Stimulated activated CD8-positive, alpha-beta memory T cell treated with anti-CD3 and anti-CD28 coated beads, Interleukin-15, amount 100 ng/mL, for 1 hour (primary cell): ENCODE results near the gene FAM149B1.
"Not testable (repeated sequence)": the region's sequence is repeated elsewhere in the genome, so short reads cannot be mapped to it uniquely, and the experiment has no call there.

Experiments used
- DNase-seq: peaks from one replicate; pipeline ENCODE4 v3.0.0-alpha.2; 2020; ENCODE audit warnings: low read depth

Gene FAM149B1

GRCh38 chr10:73167783-73168464, at the start of gene FAM149B1, which contains the start of gene ECD:
Gene FAM149B1, plus strand, starts transcription at chr10:73168119. Its CDS starts 221 bp downstream, at chr10:73168340.
Gene ECD, minus strand, starts transcription at chr10:73168008. Its CDS starts 4,071 bp downstream, at chr10:73163937.
- DNase-seq, result peak; percentile 85

DNA sequence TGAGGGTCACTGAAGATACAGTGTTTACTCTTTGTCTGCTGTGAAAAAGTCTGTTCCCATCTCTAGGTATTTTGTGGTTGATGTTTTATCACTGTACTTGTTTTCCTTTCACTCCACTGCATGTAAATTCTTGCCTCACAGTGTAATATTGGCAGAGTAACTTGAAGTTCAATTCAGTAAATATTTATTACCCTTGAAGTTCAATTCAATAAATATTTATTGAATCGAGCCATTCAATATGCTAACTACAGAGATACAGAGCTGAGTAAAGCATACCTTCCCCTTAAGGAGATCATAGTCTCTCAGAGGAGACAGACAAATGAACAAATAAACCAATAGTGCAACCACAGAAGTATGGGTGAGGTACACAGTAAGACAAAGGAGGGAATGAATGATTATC, 48.5 kb upstream of the FAM149B1 start:
- no peak for DNase-seq

DNA sequence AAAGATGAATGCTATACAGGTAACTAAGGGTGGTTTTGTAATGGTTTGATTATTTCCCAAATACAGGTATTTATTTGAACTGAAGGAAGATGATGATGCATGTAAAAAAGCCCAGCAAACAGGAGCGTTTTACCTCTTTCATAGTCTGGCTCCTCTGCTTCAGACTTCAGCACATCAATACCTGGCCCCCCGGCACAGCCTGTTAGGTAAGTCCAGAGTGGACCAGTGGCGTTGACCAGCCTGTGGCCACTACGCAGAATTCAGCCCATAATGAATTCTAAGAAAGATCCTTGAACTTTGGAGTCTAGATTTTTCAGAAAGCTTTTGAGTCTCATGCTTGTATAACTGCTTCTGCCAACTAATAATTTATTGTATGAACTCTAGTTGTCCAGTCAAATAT, 48.0 kb upstream of the FAM149B1 start:
- DNase-seq, result no peak

GRCh38 chr10:73126343-73126742, 41.6 kb upstream of the FAM149B1 start:
- no peak for DNase-seq

DNA sequence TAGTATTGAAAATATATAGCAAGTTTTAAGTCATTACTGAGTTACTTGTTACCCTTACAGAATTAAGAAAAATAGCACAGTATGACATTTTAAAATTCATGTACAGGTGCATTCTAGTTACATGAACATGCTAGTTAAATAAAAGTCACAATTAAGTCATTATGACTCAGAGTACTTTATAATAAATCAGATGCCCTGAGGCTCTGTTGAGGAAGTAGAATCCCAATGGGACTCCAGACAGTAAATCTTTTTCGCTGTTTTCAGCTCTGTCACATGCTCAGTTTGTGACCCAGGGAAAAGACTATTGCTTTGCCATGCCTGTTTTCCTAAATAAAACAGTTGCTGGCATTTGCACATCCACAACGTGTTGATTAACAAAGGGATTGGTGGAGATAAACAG, 36.6 kb upstream of the FAM149B1 start:
- DNase-seq, result no peak

GRCh38 chr10:73131913-73132686, 35.8 kb upstream of the FAM149B1 start:
- DNase-seq, result no peak

DNA sequence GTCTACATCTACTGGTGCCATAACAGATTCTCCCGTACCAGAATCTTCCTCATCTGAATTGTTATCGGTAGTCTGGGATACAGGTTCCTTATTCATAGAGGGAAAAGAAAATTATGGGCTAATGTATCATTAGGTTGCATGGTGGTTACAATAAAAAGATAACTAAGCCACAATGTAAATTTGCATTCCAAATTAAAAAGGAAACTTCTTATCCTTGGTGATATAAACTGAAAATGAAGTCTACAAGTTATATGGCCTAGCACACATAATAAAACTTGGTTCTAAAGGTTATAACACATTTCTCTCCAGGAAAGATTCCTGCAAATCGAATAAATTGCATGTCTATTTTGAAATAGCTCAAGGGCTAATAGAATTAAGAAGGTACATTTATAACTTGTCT, 33.2 kb upstream of the FAM149B1 start:
- DNase-seq, result no peak

DNA sequence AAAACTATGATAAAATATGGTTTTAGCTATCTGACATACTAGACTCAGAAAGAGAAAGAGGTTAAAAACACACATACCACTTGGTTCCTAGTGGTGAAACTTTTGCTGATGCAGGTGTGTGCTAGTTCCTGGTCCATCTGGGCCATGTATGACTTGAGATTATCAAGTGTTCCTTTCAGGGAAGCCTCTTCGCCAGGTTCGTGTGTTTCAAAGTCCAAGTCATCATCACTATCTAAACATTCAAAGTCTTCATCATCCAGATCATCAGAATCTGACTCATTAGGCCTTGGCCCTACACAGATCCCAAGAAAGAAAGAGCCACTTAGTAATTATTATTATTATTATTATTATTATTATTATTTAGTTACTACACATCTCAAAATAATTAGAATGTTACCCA, 31.3 kb upstream of the FAM149B1 start:
- DNase-seq, result no peak

- DNase-seq, result no peak
Observed at GRCh38 chr10:73139251-73139650, 28.7 kb upstream of the FAM149B1 start.

DNA sequence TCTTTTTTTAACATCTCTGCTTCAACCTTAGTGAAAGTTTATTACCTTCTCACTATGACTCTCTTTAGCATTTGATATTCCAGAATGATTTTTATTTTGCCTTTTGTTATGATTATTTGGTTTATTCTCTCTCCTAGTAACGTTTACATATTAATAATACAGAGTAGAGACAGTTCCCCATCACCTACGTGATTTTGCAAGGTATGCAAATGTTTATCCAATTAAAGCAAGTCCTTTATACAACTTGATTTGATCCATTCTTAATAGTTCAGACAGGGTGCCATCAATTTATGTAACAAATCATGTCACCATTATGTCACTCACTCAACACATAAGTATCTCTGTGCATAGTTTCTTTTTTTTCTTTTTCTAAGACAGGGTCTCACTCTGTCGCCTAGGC, 26.3 kb upstream of the FAM149B1 start:
- DNase-seq, result no peak

DNA sequence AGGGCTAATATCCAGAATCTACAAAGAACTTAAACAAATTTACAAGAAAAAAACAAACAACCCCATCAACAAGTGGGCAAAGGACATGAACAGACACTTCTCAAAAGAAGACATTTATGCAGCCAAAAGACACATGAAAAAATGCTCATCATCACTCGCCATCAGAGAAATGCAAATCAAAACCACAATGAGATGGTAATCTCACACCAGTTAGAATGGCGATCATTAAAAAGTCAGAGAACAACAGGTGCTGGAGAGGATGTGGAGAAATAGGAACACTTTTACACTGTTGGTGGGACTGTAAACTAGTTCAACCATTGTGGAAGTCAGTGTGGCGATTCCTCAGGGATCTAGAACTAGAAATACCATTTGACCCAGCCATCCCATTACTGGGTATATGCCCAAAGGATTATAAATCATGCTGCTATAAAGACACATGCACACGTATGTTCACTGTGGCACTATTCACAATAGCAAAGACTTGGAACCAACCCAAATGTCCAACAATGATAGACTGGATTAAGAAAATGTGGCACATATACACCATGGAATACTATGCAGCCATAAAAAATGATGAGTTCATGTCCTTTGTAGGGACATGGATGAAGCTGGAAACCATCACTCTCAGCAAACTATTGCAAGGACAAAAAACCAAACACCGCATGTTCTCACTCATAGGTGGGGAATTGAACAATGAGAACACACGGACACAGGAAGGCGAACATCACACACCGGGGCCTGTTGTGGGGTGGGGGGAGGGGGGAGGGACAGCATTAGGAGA, 17.1 kb upstream of the FAM149B1 start:
- not testable (repeated sequence) for DNase-seq

DNA sequence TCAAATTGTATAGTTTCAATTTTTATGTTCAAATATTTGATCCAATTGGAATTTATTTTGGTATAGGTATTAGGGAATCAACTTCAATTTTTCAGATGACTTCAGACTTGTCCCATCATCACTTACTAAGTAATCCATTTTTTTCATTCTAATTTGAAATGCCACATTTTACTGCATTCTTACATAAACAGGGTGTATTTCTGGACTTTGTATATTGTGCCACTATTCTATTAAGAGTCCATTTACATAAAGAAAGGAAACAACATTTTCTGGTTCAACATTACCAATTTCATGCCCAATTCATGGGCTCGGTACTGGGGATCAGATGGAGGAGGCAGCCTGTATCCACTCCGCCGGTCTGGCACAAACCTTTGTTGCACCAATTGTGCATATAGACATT, 15.9 kb upstream of the FAM149B1 start:
- no peak for DNase-seq

- no peak for DNase-seq
Observed at GRCh38 chr10:73156054-73156453, 11.9 kb upstream of the FAM149B1 start.

DNA sequence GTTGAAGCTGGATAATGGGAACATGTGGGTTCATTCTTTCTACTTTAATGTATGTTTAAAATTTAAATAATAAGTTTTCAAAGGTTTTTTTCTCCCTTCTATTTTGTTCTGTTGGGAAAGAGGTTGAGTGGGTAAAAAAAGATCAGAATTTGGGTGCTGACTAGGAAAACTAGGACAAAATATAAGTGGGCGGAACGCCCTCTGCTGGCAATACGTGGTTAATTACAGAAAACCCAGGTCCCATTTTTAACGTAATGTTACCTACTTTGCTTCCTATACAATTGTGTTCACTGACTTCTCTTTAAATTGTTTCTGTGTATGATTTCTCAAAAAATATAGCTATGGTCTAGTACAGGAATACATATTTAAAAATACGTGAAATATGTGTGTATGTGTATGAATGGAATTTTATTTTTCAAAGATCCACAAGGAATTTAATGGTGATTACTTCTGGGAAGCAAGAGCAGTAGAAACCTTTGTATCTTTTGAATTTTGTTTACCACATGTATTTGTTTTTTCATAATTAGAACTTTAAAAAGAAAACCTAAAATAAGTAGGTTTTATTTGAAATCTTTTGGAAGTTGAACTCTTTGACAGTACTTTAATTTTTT, 8.8 kb upstream of the FAM149B1 start:
- peak; percentile 35 for DNase-seq

- no peak for DNase-seq
Observed at GRCh38 chr10:73161079-73161478, 6.8 kb upstream of the FAM149B1 start.

DNA sequence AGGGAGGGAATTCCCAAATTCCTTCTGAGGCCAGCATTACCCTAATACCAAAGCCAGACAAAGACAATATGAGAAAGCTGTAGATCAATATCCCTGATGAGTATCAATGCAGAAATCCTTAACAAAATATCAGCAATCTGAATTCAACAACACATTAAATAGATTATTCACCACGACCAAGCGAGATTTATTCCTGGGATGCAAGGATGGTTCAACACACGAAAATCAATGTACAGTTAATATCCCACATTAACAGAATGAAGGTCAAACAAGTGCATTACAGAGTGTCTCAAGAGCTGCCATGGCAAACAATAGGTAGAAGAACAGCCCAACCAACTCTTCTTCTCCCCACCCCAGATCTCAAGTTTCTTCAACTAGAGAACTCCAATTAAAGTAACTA, 6.3 kb upstream of the FAM149B1 start:
- no peak for DNase-seq

DNA sequence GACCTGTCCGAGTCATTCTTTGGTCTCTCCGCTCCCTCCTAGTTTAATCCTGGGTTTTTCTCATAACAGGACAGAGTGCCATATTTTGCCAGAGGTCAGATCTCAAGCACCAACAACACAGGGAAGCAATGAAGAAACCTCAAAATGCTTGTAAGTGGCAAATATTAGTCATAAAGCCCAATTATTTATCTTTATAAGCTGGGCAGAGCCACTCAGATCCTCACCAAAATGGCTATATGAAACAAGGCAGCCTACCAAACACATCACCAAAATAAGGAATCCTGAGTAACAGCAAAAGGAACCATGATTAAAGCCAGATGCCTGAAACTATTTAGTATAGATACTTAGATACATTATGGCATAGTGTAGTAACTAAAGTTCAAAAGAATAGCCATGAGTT, 4.8 kb upstream of the FAM149B1 start:
- no peak for DNase-seq

- DNase-seq, result no peak
Observed at GRCh38 chr10:73166972-73167371, 947 bp upstream of the FAM149B1 start.

GRCh38 chr10:73167458-73167782, 499 bp upstream of the FAM149B1 start:
- DNase-seq, result no peak

GRCh38 chr10:73168465-73168803, 515 bp downstream of the FAM149B1 start:
- DNase-seq, result no peak

GRCh38 chr10:73169320-73169719, 1.4 kb downstream of the FAM149B1 start:
- DNase-seq, result no peak

- no peak for DNase-seq
Observed at GRCh38 chr10:73172867-73173266, 4.9 kb downstream of the FAM149B1 start.
